Lung (tissue), 12 donors: ENCODE results near the gene RBKS. TPM values are rescaled to one million over a fixed set of nuclear protein-coding genes. Genes with fewer than 3 reads are reported as not detected.
A peak's percentile ranks its signal among the peaks of the same experiment; 100 is the strongest.

Experiments used
- ATAC-seq: fragments of 200-7000 bp; cut with Tn5 transposase; one replicate; pipeline ENCODE4 v1.9.1; 2020; ENCODE audit warnings: moderate number of reproducible peaks; ENCODE audit not compliant: insufficient read depth, low FRiP score
- DNase-seq, 3 donors: peaks; one replicate each; pipeline ENCODE4 v3.0.0-alpha.2; 2013 to 2017
- H3K27ac ChIP-seq, 2 donors: one replicate each; pipeline ENCODE4 v1.5.1; 2013; ENCODE audit warnings: mild to moderate bottlenecking in 2 of 2, moderate library complexity in 2 of 2, control low read depth in 1 of 2, inconsistent platforms in 1 of 2, low read depth in 1 of 2, low read length in 1 of 2
- H3K27me3 ChIP-seq, 3 donors: one replicate each; pipeline ENCODE4 v1.5.1; 2013; ENCODE audit warnings: low read length in 2 of 3; ENCODE audit not compliant: control insufficient read depth in 3 of 3, insufficient read depth in 3 of 3
- H3K36me3 ChIP-seq, 4 donors: one replicate each; pipeline ENCODE4 v1.5.1; 2013; ENCODE audit warnings: low read length in 4 of 4, mild to moderate bottlenecking in 1 of 4, moderate library complexity in 1 of 4; ENCODE audit not compliant: control insufficient read depth in 4 of 4, insufficient read depth in 4 of 4
- H3K4me1 ChIP-seq, 5 donors: one replicate each; pipeline ENCODE4 v1.5.1; 2013; ENCODE audit warnings: low read length in 5 of 5, mild to moderate bottlenecking in 2 of 5, moderate library complexity in 1 of 5; ENCODE audit not compliant: control insufficient read depth in 5 of 5, insufficient read depth in 5 of 5
- H3K4me3 ChIP-seq: one replicate; pipeline ENCODE4 v1.5.1; 2013; ENCODE audit warnings: mild to moderate bottlenecking, control low read depth, moderate library complexity
- H3K9ac ChIP-seq, 2 donors: one replicate each; pipeline ENCODE4 v1.5.1; 2013; ENCODE audit warnings: low read length in 2 of 2, control low read depth in 1 of 2; ENCODE audit not compliant: insufficient read depth in 1 of 2
- H3K9me3 ChIP-seq, 4 donors: one replicate each; pipeline ENCODE4 v1.5.1; 2013; ENCODE audit warnings: low read length in 3 of 4, mild to moderate bottlenecking in 1 of 4, moderate library complexity in 1 of 4; ENCODE audit not compliant: control insufficient read depth in 4 of 4, insufficient read depth in 3 of 4
- CTCF ChIP-seq: IDR thresholded peaks from 2 replicates; pipeline ENCODE4 v1.5.1; 2012; ENCODE audit warnings: mild to moderate bottlenecking; ENCODE audit errors: control extremely low read depth, extremely low read depth
- WGBS, 2 donors: extraction: QIAGEN DNeasy Blood & Tissue Kit; methylation state at CpG; one replicate each; pipeline ENCODE4 v1.1.7; 2013; 5-methylcytosine and 5-hydroxymethylcytosine counted together
- polyA plus RNA-seq, 2 donors: library from polyadenylated mRNA; stranded (reverse); fragments of 200-250 nt; gene quantifications; one replicate each; pipeline ENCODE4 v1.2.1, GENCODE V29; 2013
- total RNA-seq, 2 donors: library from RNA; depleted of rRNA in 1 of 2; stranded (reverse); fragments of >200 nt in 1 of 2; gene quantifications; one replicate each; pipeline ENCODE4 v1.2.1, GENCODE V29; 2014 to 2021
- donor health status: control.
- donor health status: control.
- donor health status: Bipolar disorder and iron deficiency.
- donor health status: healthy.
- donor health status: DM: yes; HTN: yes; CAD: no.

The RBKS gene
- total and polyA plus RNA-seq, 4 donors: 3.9 to 5.1 (median 4.9) TPM

DNA sequence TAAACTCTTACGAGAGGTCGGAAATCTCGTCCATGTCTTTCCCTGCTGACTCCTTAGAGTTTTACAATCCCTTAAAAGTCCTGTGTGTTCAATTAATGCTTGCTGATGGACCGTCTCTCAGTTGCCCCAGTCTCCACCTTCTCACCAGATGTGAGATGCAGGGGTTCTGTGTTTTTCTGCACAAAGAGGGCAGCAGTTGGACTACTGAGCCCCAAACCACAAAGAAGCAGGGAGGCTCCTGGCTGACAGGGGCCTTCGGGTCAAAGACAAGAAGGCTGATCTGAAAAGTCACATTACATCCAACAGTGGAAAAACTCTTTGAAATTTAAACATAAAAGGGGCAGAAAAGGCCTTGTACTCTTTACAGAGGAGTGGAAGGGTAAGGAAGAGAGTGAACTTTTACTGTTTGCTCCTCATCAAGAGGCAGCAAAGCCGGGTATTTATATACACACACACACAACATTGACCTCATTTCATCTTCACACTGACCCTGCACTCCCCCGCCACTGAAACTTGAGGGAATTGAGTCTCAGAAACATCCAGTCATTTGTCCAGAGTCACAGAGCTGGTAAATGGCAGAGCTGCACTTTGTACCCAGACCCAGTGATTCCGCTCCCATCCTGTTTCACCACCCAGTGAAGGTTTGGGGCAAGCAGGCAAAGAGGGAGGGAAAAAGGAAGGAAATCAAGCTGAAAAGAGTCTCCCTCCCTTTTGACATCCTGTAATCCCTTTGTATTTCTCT lies 94.9 kb downstream of the RBKS start:
- DNase-seq (peak in 2 of 3 donors; percentile 22 to 27), ATAC-seq (no peak)
- no peak overlapping the region for H3K4me3 ChIP-seq
- H3K27me3 ChIP-seq: no peaks in the 10 kb centered on the region
- no peaks in the 10 kb centered on the region for H3K9me3 ChIP-seq
- no peak for TF ChIP-seq CTCF
- H3K27ac ChIP-seq: peak overlapping the region; percentile 8 to 83
- H3K4me1 ChIP-seq: peaks cover 0 to 30% (median 5%) of the 10 kb centered on the region in 5 donors
- H3K9ac ChIP-seq: no peak overlapping the region
- 76 to 77% methylated on average over 8 of the region's 8 CpGs for WGBS, 2 donors
- no peaks in the 10 kb centered on the region for H3K36me3 ChIP-seq

DNA sequence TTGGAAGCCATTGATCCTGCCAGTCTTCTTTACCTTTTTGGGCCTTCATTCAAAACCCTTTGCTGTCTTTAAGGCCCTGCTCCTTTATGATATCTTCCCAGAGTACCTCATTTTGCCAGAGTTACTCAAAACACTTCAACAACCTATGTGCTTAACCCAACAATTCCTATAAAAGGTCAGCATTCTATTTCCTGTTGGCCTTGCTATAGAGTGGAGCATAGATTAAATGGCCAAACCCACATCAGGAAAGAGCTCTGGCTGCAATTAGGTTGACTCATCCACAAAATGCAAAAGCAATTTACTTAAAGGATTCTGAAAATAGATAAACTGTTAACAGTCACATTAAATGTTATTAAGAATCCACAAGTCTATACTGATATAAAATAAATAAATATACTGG lies 97.4 kb downstream of the RBKS start:
- Histone ChIP-seq H3K9ac (no peak overlapping the region), H3K36me3 (no peaks in the 10 kb centered on the region), H3K4me1 (peaks cover 0 to 21% (median 5%) of the 10 kb centered on the region in 5 donors), H3K27ac (no peak overlapping the region), H3K4me3 (no peak overlapping the region), H3K9me3 (no peaks in the 10 kb centered on the region), H3K27me3 (no peaks in the 10 kb centered on the region)
- DNase-seq (no peak), ATAC-seq (no peak)
- no peak for TF ChIP-seq CTCF

DNA sequence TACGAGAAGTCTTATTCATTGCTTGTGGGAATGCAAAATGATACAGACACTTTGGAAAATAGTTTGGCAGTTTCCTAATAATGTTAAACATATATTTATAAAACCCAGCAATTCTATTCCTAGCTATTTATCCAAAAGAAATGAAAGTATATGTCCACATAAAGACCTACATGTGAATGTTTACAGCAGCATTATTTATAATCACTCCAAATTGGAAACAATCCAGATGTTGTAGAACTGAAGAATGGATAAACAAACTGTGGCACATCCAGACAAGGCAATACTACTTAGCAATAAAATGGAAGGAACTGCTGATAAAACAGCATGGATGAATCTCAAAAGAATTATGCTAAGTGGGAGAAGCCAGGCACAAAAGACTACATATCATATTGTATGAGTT lies 99.4 kb downstream of the RBKS start:
- 92 to 96% methylated on average over 1 of the region's 1 CpG for WGBS, 2 donors
- no peak for ATAC-seq

More for the DNA sequence above, 99.4 kb downstream of the RBKS start:
- H3K9ac ChIP-seq: no peak overlapping the region
- peaks cover 0 to 2% (median 0%) of the 10 kb centered on the region in 4 donors for H3K36me3 ChIP-seq
- no peaks in the 10 kb centered on the region for H3K9me3 ChIP-seq
- H3K27ac ChIP-seq: no peak overlapping the region
- TF ChIP-seq CTCF: no peak
- H3K4me1 ChIP-seq: peaks cover 0 to 10% (median 2%) of the 10 kb centered on the region in 5 donors
- H3K27me3 ChIP-seq: no peaks in the 10 kb centered on the region
- no peak overlapping the region for H3K4me3 ChIP-seq
- DNase-seq: peak in 2 of 3 donors; percentile 83 to 84
